ENCODE results near the gene TFPI2.
"Not testable (repeated sequence)": the region's sequence is repeated elsewhere in the genome, so short reads cannot be mapped to it uniquely, and the experiment has no call there.

The TFPI2 gene

DNA sequence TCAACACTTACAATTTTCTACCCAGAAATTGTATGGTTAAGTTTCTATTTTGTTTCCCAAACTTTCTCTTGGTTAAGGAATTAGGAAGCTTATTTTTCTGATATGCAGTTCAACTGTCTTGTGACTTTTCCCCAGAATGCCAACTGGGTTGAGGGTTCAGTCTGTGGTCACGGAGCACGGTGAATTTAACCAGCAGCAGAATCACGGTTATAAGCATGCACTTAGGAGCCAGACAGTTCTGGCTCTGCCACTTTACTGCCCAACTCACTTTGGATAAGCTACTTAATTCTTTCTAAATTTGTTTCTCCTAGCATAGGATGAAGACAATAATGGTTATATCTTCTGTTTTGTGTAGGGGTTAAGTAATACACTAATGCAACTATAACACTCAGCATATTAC lies 20.7 kb upstream of the TFPI2 start:
- H3K4me3 ChIP-seq, H3K27ac ChIP-seq: not testable (repeated sequence)

DNA sequence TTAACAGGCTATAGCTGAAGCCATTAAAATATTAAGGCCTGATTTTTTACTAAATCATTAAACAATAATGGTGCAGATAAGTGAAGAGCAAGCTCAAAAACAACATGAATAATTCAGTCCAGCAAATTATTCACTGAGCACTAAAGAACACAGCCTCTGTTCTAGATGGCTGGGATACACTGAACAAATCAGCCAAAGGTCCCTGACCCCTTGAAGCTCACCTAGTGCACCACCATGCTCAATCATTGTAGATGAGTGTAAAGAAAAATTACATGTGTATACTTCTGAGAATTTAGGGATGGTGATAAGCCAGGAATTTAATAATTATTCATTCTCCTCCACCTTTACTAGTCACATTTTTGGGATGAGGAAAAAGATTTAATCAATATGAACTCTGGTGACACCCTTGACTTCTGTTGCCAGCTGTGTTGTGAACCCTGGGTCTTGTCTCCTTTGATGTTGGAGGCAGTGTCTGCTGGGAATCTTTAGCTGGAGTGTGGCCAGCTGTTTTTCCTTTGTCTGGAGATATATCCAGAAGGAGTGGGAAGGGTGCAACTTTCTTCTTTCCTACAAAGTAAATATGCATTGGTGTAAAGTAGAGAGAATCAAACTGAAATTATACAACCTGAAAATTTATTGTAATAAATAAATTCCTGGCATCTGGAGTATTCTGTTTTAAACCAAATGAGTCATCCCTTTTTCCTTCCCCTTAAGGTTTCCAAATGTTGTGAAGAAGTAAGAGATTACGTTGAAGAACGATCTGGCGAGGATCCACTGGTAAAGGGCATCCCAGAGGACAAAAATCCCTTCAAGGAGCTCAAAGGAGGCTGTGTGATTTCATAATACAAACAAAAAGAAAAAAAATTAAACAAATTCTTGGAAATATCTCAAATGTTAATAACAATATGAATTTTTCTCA lies 19.8 kb upstream of the TFPI2 start:
- no peak overlapping the region for H3K27ac ChIP-seq

DNA sequence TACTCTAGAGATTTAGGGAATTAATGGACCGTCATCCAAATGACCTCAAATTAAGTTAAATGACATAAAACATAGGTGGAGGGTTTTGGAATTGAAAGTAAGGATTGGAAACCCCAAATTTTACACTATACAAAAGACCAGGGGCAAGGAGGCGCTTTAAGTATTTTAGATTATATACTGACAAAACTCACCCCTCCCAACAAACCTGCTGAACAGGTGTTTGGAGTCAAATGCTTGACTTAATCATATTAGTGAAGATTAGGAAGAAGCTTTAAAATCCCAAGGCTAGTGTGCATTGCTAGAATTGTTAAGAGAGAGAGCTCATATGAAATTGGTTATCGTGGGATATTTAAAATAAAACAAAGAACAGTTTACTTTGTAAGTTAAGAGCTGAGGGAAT lies 15.7 kb upstream of the TFPI2 start, which contains the start of gene GNGT1:
Gene GNGT1 (plus strand): TSS at position 301 of the 400 bp plus-strand sequence. CDS start 180 bp downstream, outside the sequence.
- Histone ChIP-seq H3K27ac (no peak within 1 kb of the TSS), H3K4me3 (no peak within 1 kb of the TSS)

More for the DNA sequence above, 19.8 kb upstream of the TFPI2 start:
- no peak overlapping the region for H3K4me3 ChIP-seq

DNA sequence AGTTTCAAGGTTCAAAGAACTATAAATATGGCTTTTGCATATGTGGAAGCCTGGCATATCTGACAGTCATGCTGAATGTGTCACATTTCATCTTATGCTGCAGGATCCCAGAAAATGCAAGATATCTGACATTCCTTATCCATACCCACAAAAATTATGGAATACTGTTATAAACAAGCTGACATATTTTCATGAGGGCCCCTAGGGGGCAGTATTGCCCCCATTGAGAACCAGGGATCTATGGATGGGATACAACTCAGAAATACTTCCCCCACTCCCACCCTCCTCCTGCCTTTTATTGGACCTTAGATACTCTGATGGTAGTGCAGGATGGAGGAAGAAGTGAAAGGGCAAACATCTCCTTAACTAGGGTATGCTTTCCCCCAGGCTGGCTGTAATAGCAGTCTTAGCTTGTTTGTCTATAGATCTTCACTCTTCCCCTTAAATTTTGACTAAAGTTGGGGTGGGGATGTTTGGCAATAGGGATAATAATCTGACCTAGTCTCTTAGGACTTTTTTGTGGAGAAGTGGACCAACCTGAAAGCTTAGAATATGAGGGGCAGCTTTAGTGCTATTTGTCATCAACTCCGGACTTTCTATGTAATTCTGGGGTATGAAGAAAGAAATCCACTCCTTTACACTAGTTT lies 12.3 kb upstream of the TFPI2 start:
- H3K27ac ChIP-seq: no peak overlapping the region
- no peak overlapping the region for H3K4me3 ChIP-seq

DNA sequence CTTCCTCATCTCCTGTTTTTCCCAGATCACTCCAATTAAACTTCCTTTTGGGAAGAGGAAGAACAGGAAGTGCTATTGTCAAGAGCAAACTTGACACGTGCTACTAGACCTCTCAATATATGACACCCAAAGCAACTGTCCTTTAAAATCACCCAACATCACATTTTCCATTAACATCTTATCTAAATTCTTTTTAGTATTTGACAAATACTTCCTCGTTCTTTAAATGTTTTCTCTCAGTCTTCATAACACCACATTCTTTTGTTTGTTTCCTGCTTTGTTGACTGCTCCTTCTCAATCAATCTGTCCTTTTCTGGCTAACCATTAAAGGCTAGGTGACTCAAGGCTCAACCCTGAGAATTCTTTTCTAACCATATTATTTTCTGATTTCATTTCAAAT lies 7.1 kb upstream of the TFPI2 start:
- no peak overlapping the region for H3K4me3 ChIP-seq
- no peak overlapping the region for H3K27ac ChIP-seq

DNA sequence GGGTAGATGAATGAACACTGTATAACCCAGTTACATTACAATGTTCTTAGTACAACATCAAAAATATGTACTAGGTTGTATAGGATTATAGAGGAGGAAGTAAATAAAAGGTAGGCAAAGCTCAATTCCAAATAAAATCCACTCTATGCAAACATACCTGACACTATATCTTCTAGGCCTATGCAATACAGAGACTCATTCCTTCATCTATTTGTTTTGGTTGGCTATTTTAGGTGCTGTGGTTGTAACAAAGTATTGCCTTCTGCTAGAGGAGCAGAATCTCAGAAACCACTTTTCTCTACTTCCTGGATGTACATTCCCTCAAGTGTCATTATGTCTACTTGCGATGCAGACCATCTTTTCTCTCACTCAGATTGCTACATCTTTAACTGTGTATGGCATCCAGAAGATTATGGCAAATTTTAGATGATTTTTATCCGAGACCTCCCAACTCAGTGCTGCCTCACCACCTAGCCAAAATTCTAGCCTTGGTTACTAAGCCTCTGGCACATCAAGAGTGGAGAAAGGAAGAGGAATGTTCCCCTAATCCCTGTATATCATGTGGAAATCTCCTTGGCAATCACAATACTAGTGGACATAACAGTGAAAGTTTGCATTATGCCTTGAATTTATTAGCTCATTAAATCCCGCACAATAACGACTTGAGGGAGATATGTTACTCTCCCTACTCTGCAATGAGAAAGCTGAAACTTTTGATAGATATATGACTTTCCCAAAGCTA lies 5.5 kb upstream of the TFPI2 start:
- Histone ChIP-seq H3K4me3 (no peak overlapping the region), H3K27ac (no peak overlapping the region)

DNA sequence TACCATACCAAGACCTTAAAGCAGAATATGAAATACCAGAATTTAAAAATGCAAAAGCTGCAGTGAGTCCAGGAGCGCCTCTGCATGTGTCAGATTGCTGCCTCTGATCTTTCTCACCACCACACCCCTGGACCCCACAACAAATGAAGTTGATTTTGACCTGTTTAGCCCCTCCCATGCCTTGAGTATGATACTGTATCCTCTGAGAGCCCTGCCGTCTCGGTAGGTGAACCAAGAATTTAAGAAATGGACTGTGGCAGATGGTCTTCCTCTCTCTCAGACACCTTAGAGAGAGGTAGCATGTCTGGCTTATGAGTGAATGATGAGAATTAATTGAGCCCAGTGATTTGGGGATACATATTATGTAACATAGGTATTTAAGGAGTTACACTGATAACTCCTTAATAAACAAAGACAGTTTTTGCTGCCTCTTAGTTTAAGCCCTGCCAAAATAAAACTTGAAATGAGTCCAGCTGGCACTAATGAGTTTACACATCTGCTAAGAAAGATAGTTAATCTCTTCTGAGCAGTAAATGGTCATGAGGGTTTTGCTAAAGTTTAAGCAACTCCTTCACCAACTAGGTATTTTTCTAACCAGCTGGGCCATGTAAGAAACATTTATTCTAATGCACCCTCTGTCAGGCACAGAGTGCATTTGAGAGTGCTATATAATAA lies 4.5 kb upstream of the TFPI2 start:
- no peak overlapping the region for H3K4me3 ChIP-seq
- no peak overlapping the region for H3K27ac ChIP-seq

DNA sequence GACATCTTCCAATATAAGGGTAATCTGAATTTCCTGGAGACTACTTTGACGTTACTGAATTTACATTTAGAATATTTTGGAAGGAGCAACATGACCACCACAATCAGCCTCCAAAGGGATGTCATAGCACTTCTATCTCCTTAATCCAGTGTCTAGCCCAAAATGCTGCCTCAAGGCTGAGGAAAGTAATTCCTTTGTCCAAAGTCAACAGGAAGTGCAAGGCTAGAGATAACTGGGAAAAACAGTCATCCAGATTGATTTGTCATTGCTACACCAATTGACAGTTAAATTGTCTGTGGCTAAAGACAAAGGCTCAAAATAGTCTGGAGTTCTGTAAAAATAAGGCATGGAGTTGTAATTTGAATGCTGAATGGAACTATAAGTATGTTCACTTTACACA lies 3.9 kb upstream of the TFPI2 start:
- no peak overlapping the region for H3K27ac ChIP-seq
- H3K4me3 ChIP-seq: no peak overlapping the region

DNA sequence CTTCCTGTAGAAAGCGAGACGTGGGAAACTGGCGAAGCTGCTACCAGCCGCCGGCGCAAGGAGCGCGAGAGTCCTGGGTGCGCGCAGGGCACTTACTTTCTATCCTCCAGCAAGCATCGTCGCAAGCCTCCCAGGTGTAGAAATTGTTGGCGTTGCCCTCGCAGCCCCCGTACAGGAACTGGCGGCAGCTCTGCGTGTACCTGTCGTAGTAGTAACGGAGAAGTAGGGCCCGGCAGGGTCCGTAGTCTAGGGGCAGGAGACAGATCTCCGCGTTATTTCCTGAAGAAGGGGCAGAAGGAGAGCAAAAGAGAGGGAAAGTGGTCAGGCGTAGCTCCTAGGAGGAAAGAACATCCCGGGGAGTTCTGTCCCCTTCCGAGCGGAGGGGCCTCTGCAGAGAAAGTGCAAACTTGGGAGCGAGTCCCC lies 501 bp downstream of the TFPI2 start:
- Histone ChIP-seq H3K27ac (peak overlapping the region in 1 of 21 experiments; percentile 20), H3K4me3 (peak overlapping the region; percentile 4 to 42 (median 27))

DNA sequence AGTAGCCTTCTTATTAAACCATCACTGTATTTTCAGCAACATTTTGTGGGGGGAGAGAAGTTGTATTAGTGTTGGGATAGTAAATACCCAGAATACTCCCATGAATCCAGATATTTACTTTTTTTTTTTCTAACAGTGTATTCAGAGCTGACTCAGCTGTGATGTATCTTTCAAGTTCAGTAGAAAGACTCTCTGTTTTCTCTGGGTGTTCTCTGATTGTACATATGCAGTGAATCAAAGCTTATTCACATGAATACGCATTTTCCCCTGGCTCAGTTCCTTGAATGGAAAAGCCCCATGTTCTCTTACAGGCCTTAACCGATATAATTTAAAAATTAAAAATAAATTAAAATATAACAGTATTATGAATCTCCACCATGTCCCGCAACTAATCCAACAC lies 1.3 kb downstream of the TFPI2 start:
- Histone ChIP-seq H3K27ac (no peak overlapping the region), H3K4me3 (no peak overlapping the region)

DNA sequence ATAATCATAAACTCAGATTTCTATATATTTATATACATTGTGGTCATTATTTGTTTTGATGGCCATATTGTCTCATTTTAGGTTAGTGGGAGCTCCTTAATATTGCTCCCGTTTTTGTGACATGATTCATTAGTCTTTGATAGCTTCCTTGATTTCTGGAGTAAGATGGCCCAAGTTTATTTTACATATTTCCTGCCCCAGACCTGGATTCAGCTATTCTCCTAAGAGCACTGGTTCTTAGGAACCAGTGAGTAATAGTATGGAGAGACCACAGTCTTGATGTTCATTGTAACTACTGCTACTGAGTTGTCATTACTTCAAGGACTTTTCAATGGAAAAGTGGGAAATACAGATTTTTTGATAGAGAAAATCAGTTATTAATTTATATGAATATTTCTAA lies 6.0 kb downstream of the TFPI2 start:
- Histone ChIP-seq H3K27ac (no peak overlapping the region), H3K4me3 (no peak overlapping the region)

DNA sequence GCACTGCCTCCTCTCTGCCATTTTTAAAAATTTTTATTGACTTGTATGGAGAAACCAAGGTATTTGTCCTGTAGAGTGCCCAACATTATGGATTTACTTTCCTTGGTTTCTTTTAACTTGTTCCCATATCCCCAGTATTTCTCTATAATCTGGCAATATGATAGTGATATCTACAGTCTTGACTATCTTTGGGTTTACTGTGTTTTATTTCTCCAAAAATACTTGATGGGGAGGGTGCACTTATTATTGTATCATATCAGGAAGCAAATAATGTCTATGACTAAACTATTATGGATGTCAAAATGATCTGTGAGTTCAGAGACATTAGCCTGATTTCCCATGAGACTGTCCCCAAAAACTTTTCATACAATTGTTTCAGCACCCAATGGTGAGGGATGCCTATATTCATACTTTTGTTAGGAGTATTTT lies 6.6 kb downstream of the TFPI2 start:
- no peak overlapping the region for H3K27ac ChIP-seq
- H3K4me3 ChIP-seq: no peak overlapping the region

DNA sequence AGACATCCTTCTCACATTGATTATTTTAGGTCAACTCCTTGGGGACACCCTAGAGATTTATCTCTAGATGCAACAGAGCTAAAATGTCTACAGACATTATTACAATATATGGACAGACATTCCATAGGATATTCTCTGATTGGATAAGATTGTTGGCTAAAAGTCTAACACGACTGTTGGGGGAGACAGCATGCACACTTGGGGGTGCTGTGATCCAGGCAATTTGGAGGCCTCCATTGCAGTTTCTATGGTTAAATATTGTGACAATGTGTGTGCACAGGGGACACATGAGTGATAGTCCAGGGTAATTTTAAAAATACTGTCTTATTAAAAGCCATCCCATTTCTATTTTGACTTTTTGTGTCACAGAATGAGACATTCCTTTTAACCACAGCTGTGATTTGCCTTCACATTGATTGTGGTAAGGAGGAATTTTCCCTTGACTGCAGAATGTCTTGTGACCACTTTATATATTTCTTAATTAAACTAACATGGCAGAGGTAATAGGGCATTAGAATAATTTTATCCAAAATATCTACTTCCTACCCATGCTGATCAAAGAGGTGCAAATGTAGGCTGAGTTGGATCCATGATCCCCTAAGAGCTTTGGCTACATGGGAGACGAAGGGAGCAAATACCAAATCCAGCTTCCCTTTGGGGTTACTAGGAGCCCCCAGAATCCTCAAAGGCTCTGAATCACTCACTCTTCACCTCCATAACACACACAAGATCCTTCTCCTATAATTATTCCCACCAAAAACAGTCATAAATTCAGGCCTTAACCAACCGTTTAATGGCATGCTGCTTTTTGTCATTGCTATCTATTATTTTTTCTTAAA lies 7.3 kb downstream of the TFPI2 start:
- no peak overlapping the region for H3K4me3 ChIP-seq
- no peak overlapping the region for H3K27ac ChIP-seq

DNA sequence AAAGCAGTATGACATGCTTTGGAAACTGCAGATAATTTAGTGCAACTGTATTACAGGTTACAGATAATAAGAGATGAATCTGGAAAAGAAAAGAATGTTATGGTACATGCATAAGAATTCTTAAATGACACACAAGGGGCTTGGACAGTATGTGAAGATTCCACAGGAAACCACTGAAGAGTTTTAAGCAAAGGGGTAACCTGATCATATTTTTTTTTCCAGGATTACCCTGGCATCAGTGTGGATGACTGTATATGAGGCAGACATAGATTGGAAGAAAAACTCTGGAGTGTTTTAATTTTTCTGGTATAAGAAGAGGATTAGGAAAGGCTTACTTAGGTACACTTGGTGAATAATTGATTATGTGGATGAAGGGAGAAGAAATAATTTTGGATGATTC lies 8.1 kb downstream of the TFPI2 start:
- H3K4me3 ChIP-seq: no peak overlapping the region
- H3K27ac ChIP-seq: no peak overlapping the region

DNA sequence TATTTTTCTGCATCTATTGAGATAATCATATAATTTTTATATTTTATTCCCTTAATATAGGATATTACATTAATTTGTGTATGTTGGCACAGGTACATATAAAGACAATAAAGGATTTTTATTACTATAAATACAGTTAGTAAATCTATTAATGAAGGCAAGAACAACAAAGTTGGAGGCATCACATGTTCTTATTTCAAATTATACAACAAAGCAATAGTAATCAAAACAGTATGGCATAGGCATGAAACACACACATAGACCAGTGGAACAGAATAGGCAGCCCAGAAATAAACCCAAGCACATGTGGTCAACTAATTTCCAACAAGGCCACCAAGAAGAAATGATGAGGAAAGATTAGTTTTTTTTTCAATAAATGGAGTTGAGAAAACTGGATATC lies 11.2 kb downstream of the TFPI2 start:
- H3K4me3 ChIP-seq: no peak overlapping the region
- no peak overlapping the region for H3K27ac ChIP-seq

DNA sequence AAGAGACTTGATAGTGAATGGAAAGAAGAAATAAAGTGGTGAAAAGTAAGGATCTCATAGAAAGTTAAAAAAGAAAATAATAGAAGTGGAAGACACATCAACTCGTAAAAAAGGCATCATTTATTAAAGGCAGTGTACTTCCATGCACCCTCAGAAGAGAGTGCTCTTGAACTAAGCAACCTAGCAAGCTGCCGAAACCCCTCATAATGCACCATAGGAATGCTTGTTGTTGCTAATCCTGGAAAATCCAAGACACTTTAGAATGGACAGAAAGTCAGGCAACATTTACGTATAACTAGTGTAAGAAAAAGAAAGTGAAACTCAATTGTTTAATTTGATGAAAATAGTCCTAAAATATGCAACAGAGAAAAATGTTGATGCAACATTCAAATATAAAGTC lies 12.8 kb downstream of the TFPI2 start:
- no peak overlapping the region for H3K4me3 ChIP-seq

DNA sequence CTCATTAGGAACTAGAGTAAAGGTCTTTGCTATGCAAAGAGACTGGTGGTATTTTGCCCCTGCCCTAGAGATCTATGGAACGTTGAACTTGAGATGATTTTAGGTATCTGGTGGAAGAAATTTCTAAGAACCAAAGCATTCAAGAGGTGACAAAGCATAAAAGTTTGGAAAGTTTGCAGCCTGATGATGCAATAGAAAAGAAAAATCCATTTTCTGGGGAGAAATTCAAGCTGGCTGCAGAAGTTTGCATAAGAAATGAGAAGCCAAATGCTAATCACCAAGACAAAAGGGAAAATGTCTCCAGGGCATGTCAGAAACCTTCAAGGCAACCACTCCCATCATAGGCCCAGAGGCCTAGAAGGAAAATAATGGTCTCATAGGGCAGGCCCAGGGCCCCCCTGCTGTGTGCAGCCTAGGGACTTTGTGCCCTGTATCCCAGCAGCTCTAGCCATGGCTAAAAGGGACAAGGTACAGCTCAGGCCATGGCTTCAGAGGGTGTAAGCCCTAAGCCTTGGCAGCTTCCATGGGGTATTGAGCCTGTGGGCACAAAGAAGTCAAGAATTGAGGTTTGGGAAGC lies 16.5 kb downstream of the TFPI2 start:
- no peak overlapping the region for H3K4me3 ChIP-seq
- H3K27ac ChIP-seq: no peak overlapping the region

More for the DNA sequence above, 12.8 kb downstream of the TFPI2 start:
- no peak overlapping the region for H3K27ac ChIP-seq

DNA sequence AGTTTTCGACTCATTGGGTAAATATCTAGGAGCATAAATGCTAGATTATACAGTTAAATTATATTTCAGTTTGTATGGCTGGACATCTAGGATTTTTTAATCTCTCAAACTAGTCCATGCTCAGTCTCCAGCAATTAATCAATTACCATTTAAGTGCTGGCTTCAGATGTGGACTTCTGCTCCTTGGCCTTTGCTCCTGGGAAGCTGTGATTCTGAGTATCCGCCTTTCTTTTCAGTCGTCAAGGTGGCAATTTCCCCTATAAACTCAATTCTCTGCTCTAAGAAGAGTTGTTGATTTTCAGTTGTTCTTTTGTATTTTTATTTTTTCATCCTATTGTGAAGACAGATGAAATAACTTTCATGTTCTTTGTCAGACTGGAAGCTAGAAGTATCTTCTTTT lies 23.7 kb downstream of the TFPI2 start:
- Histone ChIP-seq H3K27ac (no peak overlapping the region), H3K4me3 (no peak overlapping the region)

DNA sequence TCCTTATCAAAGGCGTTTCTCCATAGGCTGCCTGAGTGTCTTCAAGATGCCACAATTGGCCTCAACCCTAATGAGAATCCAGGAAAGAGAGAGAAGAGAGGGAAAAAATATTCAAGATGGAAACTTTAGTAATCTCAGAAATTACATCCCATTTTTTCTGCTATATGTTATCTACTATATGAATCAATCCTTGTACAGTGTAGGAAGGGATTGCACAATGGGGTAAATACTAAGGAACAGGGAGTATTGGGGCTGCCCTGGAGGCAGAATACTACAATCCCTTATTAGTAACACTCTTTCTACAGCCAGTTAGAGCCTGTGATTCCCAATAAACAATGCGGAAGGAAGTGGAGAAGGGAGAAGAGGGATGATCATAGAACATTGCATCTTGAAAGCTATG lies 27.9 kb downstream of the TFPI2 start:
- Histone ChIP-seq H3K4me3 (no peak overlapping the region), H3K27ac (no peak overlapping the region)
